ENCODE data around the gene CLK2. TPM values are rescaled to one million over a fixed set of nuclear protein-coding genes. Genes with fewer than 3 reads are reported as not detected.

CLK2 gene
- total and polyA plus RNA-seq, 2 experiments from 2014 or later, result 27.2 to 54.6 TPM

GRCh38 chr1:155300024-155300423 is 26.7 kb upstream of the CLK2 start:
- Histone ChIP-seq H3K4me3 (no peak overlapping the region), H3K4me1 (ENCODE audit: insufficient read depth) (peaks cover 17% of the 10 kb centered on the region), H4K20me1 (replicated peaks; ENCODE audit: insufficient read depth) (no peaks in the 10 kb centered on the region), H3K36me3 (ENCODE audit: insufficient read depth) (no peaks in the 10 kb centered on the region), H3K79me2 (replicated peaks; ENCODE audit: insufficient read depth) (no peaks in the 10 kb centered on the region), H3K9me2 (ENCODE audit: insufficient read depth) (no peaks in the 10 kb centered on the region), H3K27me3 (ENCODE audit: insufficient read depth) (peaks cover 13% of the 10 kb centered on the region), H3K27ac (ENCODE audit: low read depth) (no peak overlapping the region), H3K4me2 (no peak overlapping the region), H3F3A (replicated peaks; ENCODE audit: low read depth) (0 out of 2 replicates have a peak, but pooled peaks cover 11% of the 10 kb centered on the region), H2AFZ (no peak overlapping the region)
- DNase-seq (ENCODE audit: low spot score) (no peak), ATAC-seq (no peak)
- TF ChIP-seq NANOG (IDR thresholded peaks at IDR 0.05; ENCODE audit: borderline replicate concordance) (no peak), ZNF462 (CRISPR knock-in tag; IDR thresholded peaks at IDR 0.05) (no peak), ETS1 (IDR thresholded peaks at IDR 0.05) (no peak), JUNB (IDR thresholded peaks at IDR 0.05; ENCODE audit: unreplicated experiment) (no peak), CTCF (conservative IDR thresholded peaks at IDR 0.05; ENCODE audit: low read depth in 2 of 2) (no peak), CREB1 (CRISPR knock-in tag; IDR thresholded peaks at IDR 0.05; ENCODE audit: low read depth) (no peak), EZH2 (IDR thresholded peaks at IDR 0.05; ENCODE audit: low read depth, unreplicated experiment) (no peak), STAT1 (IDR thresholded peaks at IDR 0.05; ENCODE audit: unreplicated experiment) (no peak), ZNF114 (CRISPR knock-in tag; IDR thresholded peaks at IDR 0.05) (no peak), ZNF331 (CRISPR knock-in tag; IDR thresholded peaks at IDR 0.05; ENCODE audit: low read depth) (no peak), REST (IDR thresholded peaks at IDR 0.05; ENCODE audit: unreplicated experiment) (no peak), POLR2AphosphoS5 (IDR thresholded peaks at IDR 0.05; ENCODE audit: low read depth) (no peak), EZH2phosphoT487 (IDR thresholded peaks at IDR 0.05; ENCODE audit: unreplicated experiment) (no peak)
- H3K27me3 Mint-ChIP-seq (ENCODE audit: insufficient read depth, low read depth, poor library complexity), result peaks cover 20% of the 10 kb centered on the region
- H3K4me3 Mint-ChIP-seq, result no peak overlapping the region
- no peaks in the 10 kb centered on the region; the same call in 2 of the 3 replicates for H3K36me3 Mint-ChIP-seq (ENCODE audit: low read depth)
- H3K9me3 Mint-ChIP-seq, result no peaks in the 10 kb centered on the region
- no peak overlapping the region for H3K27ac Mint-ChIP-seq
- H3K4me1 Mint-ChIP-seq, result peaks cover 29% of the 10 kb centered on the region
